ENCODE data around the gene NAGK.
"Not testable (repeated sequence)": the region's sequence is repeated elsewhere in the genome, so short reads cannot be mapped to it uniquely, and the experiment has no call there.

Gene NAGK

DNA sequence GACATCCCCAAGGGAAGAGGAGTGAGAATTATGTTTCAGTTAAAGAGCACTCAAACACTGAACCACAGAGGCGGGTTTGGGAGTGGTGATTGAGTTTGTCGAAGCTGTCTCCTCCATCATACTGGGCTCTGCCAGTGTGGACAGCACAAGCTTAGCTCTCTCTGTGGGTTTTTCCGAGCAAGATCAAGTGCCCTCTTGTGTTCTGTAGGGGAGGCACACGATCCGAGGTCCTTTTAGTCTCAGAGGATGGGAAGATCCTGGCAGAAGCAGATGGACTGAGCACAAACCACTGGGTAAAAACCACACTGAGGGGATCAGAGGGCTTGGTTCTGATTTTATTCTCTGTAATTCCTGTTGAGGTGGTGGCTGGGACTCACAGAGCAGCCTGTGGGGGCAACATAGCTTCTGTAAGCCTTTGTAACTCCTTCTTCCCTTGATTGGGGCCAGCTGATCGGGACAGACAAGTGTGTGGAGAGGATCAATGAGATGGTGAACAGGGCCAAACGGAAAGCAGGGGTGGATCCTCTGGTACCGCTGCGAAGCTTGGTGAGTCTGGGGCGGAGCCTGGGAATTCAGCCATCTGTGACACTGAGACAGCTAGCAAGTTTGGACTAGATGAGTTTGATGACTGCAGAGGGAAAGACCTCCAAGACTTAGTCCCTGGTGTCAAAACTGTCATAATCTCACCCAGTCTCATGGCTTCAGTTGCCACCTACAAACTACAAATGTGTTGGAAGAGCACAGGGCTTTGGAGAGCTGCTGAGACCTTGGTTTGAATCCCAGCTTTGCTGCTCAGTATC lies 2.0 kb downstream of the NAGK start:
- Histone ChIP-seq H3K4me1 (ENCODE audit: control insufficient read depth, insufficient read depth, low read length) (peaks cover 9% of the 10 kb centered on the region; the same call in 1 of the 2 replicates), H3K27ac (ENCODE audit: low read depth, low read length) (no peak overlapping the region), H3K9me3 (ENCODE audit: control insufficient read depth, insufficient read depth, low read length) (no peaks in the 10 kb centered on the region), H3K36me3 (ENCODE audit: control insufficient read depth, insufficient read depth, low read length) (peaks cover 29% of the 10 kb centered on the region), H3K9ac (ENCODE audit: low read depth, low read length) (no peak overlapping the region), H3K27me3 (ENCODE audit: control insufficient read depth, insufficient read depth, low read length) (no peaks in the 10 kb centered on the region), H3K4me3 (ENCODE audit: low read depth, low read length) (no peak overlapping the region)

DNA sequence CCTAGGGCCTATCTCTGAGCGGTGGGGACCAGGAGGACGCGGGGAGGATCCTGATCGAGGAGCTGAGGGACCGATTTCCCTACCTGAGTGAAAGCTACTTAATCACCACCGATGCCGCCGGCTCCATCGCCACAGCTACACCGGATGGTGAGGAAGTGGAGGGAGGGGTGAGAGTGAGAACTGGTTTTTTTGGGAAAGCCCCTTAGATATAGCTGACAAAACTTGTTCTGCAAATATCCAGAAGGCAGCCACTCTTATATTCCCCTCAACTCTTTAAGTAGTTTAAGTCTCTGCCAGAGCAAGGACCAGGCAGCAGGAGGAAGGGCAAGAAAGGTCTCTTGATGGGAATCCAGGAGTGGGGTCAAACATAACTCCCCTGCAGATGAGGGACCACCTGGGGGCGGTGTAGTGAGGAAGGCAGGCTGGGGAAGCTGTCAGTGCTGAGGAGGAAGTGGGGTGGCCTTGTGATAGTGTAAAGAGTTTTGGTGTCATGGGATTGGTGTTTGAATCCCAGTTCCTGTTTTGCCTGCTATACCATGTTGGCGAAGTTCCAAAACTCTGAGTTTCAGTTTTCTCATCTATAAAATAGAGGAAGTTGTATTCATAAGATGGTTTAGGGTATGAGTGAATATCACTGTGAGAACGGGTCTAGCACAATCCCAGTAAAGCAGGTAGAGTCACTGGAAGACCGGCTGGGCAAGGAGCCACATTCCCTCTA lies 3.4 kb downstream of the NAGK start:
- H3K4me3 ChIP-seq (ENCODE audit: low read depth, low read length) = no peak overlapping the region
- no peak overlapping the region for H3K27ac ChIP-seq (ENCODE audit: low read depth, low read length)
- H3K4me1 ChIP-seq (ENCODE audit: control insufficient read depth, insufficient read depth, low read length) = peaks cover 9% of the 10 kb centered on the region; the same call in 1 of the 2 replicates
- no peak overlapping the region for H3K9ac ChIP-seq (ENCODE audit: low read depth, low read length)
- H3K36me3 ChIP-seq (ENCODE audit: control insufficient read depth, insufficient read depth, low read length) = peaks cover 41% of the 10 kb centered on the region
- no peaks in the 10 kb centered on the region for H3K9me3 ChIP-seq (ENCODE audit: control insufficient read depth, insufficient read depth, low read length)
- H3K27me3 ChIP-seq (ENCODE audit: control insufficient read depth, insufficient read depth, low read length) = no peaks in the 10 kb centered on the region

DNA sequence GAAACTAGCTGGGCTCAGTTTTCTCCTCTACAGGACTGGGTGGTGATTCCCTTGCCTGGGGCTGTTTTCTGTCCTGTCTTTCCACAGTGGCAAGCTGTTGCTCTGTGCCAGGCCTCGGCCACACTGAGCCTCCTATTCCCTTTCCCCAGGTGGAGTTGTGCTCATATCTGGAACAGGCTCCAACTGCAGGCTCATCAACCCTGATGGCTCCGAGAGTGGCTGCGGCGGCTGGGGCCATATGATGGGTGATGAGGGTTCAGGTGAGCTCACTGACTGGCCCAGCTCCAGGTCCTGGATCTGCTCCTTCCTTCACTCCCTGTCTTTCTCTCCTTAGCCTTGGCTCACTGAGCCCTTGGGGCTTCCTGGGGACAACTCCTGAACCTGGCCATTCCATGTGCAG lies 4.0 kb downstream of the NAGK start:
- H3K4me1 ChIP-seq (ENCODE audit: control insufficient read depth, insufficient read depth, low read length) = peaks cover 9% of the 10 kb centered on the region; the same call in 1 of the 2 replicates
- H3K4me3 ChIP-seq (ENCODE audit: low read depth, low read length) = no peak overlapping the region
- H3K9me3 ChIP-seq (ENCODE audit: control insufficient read depth, insufficient read depth, low read length) = no peaks in the 10 kb centered on the region
- H3K36me3 ChIP-seq (ENCODE audit: control insufficient read depth, insufficient read depth, low read length) = peaks cover 47% of the 10 kb centered on the region
- no peak overlapping the region for H3K9ac ChIP-seq (ENCODE audit: low read depth, low read length)
- H3K27me3 ChIP-seq (ENCODE audit: control insufficient read depth, insufficient read depth, low read length) = no peaks in the 10 kb centered on the region
- no peak overlapping the region for H3K27ac ChIP-seq (ENCODE audit: low read depth, low read length)

DNA sequence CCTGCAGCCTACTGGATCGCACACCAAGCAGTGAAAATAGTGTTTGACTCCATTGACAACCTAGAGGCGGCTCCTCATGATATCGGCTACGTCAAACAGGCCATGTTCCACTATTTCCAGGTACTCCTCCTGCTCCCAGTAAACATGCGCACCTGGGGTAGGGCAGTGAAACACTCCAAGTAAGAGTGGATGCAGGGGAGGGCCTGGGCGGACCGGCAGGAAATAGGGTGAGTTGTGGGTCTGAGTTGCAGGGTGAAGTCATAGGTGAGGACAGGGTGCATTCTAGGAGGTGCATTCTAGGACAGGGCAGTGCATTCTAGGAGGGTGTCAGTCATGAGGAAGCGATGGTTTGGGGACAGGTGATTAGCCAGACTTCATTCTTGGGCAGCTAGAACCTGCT lies 5.0 kb downstream of the NAGK start:
- Histone ChIP-seq H3K27me3 (ENCODE audit: control insufficient read depth, insufficient read depth, low read length) (no peaks in the 10 kb centered on the region), H3K27ac (ENCODE audit: low read depth, low read length) (no peak overlapping the region), H3K9me3 (ENCODE audit: control insufficient read depth, insufficient read depth, low read length) (no peaks in the 10 kb centered on the region), H3K4me3 (ENCODE audit: low read depth, low read length) (no peak overlapping the region), H3K4me1 (ENCODE audit: control insufficient read depth, insufficient read depth, low read length) (peaks cover 9% of the 10 kb centered on the region; the same call in 1 of the 2 replicates), H3K9ac (ENCODE audit: low read depth, low read length) (no peak overlapping the region), H3K36me3 (ENCODE audit: control insufficient read depth, insufficient read depth, low read length) (peaks cover 57% of the 10 kb centered on the region)

GRCh38 chr2:71074893-71075395 lies 6.5 kb downstream of the NAGK start:
- Histone ChIP-seq H3K4me1 (ENCODE audit: control insufficient read depth, insufficient read depth, low read length) (no peaks in the 10 kb centered on the region), H3K9me3 (ENCODE audit: control insufficient read depth, insufficient read depth, low read length) (no peaks in the 10 kb centered on the region), H3K27ac (ENCODE audit: low read depth, low read length) (no peak overlapping the region), H3K27me3 (ENCODE audit: control insufficient read depth, insufficient read depth, low read length) (no peaks in the 10 kb centered on the region), H3K9ac (ENCODE audit: low read depth, low read length) (no peak overlapping the region), H3K4me3 (ENCODE audit: low read depth, low read length) (no peak overlapping the region), H3K36me3 (ENCODE audit: control insufficient read depth, insufficient read depth, low read length) (peaks cover 63% of the 10 kb centered on the region)

GRCh38 chr2:71078624-71079023 lies 10.2 kb downstream of the NAGK start:
- Histone ChIP-seq H3K4me3 (ENCODE audit: low read depth, low read length) (no peak overlapping the region), H3K4me1 (ENCODE audit: control insufficient read depth, insufficient read depth, low read length) (peaks cover 3% of the 10 kb centered on the region), H3K27me3 (ENCODE audit: control insufficient read depth, insufficient read depth, low read length) (no peaks in the 10 kb centered on the region), H3K36me3 (ENCODE audit: control insufficient read depth, insufficient read depth, low read length) (peaks cover 46% of the 10 kb centered on the region), H3K9ac (ENCODE audit: low read depth, low read length) (no peak overlapping the region), H3K27ac (ENCODE audit: low read depth, low read length) (no peak overlapping the region), H3K9me3 (ENCODE audit: control insufficient read depth, insufficient read depth, low read length) (no peaks in the 10 kb centered on the region)

DNA sequence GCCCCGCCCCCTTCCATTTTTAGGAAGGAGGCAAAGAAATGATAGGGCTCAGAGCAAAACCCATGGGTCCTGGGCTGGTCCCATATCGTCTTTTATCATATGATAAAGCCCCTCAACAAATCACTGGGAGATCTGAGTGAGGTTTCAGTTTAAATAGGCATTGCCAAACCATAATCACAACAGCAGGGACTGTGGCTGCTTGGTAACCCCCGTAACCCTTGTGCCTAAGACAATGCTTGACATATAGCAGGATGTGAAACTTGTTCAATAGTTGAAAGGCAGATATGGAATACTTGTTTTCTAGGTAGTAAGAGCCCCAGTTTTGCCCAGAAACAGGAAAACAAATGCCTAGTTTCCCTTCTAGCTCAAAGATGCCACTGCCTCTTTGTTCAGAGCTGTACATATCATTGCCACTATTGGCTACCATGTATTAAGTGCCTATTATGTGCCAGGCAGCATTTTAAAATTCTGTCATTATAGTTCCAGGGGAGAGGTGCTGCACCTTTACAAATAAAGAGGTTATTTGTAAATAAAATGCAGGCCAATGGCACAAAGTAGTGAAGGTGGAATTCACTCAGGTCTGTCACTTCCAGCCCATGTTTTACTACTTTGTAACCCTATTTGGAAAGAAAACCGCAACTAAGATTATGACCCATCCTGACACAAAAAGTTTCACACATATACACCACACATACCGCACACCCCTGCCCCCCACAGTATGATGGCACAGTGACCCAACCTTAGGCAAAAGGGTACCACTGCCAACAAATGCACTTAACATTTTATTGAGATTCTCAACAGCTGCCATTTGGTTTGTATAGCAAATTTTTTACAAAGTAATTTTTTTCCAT lies 14.2 kb downstream of the NAGK start:
- no peaks in the 10 kb centered on the region for H3K27me3 ChIP-seq (ENCODE audit: control insufficient read depth, insufficient read depth, low read length)
- no peaks in the 10 kb centered on the region for H3K9me3 ChIP-seq (ENCODE audit: control insufficient read depth, insufficient read depth, low read length)
- H3K4me1 ChIP-seq (ENCODE audit: control insufficient read depth, insufficient read depth, low read length) = peaks cover 24% of the 10 kb centered on the region
- H3K27ac ChIP-seq (ENCODE audit: low read depth, low read length) = no peak overlapping the region
- peaks cover 15% of the 10 kb centered on the region for H3K36me3 ChIP-seq (ENCODE audit: control insufficient read depth, insufficient read depth, low read length)
- H3K4me3 ChIP-seq (ENCODE audit: low read depth, low read length) = no peak overlapping the region
- no peak overlapping the region for H3K9ac ChIP-seq (ENCODE audit: low read depth, low read length)

GRCh38 chr2:71083297-71083696 lies 14.8 kb downstream of the NAGK start:
- not testable (repeated sequence) for H3K9me3 ChIP-seq (ENCODE audit: control insufficient read depth, insufficient read depth, low read length); H3K4me3 ChIP-seq (ENCODE audit: low read depth, low read length); H3K27me3 ChIP-seq (ENCODE audit: control insufficient read depth, insufficient read depth, low read length); H3K9ac ChIP-seq (ENCODE audit: low read depth, low read length); H3K36me3 ChIP-seq (ENCODE audit: control insufficient read depth, insufficient read depth, low read length); H3K27ac ChIP-seq (ENCODE audit: low read depth, low read length)
- peaks cover 24% of the 10 kb centered on the region for H3K4me1 ChIP-seq (ENCODE audit: control insufficient read depth, insufficient read depth, low read length)

DNA sequence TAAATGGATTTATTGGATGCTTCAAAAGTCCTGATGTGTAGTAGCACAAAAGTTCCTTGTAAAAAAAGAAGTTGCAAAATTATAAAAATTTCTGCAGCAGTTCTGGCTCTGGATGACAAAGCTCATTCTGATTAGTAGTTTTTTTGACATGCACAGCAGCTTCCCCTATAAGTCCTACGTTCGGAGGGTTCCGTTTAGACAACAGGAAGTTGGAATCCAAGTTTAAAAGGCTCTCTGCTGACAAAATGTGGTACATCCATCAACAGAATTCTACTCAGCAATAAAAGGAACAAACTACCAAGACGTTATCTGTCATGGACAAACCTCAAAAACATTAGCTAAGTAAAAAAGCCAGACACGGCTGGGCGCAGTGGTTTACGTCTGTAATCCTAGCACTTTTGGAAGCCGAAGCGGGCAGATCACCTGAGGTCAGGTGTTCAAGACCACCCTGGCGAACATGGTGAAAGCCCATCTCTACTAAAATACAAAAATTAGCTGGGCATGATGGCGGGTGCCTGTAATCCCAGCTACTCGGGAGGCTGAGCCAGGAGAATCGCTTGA lies 15.4 kb downstream of the NAGK start:
- not testable (repeated sequence) for H3K9ac ChIP-seq (ENCODE audit: low read depth, low read length); H3K27ac ChIP-seq (ENCODE audit: low read depth, low read length); H3K9me3 ChIP-seq (ENCODE audit: control insufficient read depth, insufficient read depth, low read length); H3K36me3 ChIP-seq (ENCODE audit: control insufficient read depth, insufficient read depth, low read length); H3K4me3 ChIP-seq (ENCODE audit: low read depth, low read length); H3K27me3 ChIP-seq (ENCODE audit: control insufficient read depth, insufficient read depth, low read length)
- H3K4me1 ChIP-seq (ENCODE audit: control insufficient read depth, insufficient read depth, low read length) = peaks cover 24% of the 10 kb centered on the region

DNA sequence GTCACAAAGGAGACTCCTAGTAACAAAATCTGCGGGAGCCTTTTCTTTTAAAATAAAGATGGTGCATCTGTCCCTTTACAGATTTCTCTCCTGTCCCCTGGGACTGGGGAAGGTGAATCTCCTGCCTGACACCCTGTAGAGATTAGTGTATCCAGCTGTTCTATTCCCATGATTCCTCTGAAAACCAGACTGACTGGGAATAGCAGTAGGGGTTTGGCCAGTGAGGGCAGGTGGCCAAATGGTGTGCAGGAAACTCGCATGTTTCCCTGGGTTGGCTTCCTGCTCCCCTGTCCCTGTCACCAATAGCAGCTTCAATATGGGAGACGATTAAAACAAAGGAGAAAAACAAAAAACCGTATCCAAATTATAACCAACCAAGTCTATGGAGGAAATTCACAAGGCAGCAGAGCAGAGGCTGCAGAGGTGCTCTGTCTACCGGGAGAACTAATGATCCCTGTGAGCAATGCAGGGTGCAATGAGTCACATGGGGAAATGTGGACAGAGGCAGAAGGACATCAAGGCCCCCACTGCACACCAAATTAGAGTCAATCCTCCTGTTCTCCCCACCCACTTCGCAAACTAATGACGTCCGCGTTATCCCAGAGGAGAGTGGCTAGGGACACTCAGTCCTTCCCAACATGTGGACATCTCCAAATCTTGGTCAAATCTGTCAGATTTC lies 17.0 kb downstream of the NAGK start:
- not testable (repeated sequence) for H3K27ac ChIP-seq (ENCODE audit: low read depth, low read length); H3K9ac ChIP-seq (ENCODE audit: low read depth, low read length); H3K36me3 ChIP-seq (ENCODE audit: control insufficient read depth, insufficient read depth, low read length); H3K4me3 ChIP-seq (ENCODE audit: low read depth, low read length); H3K9me3 ChIP-seq (ENCODE audit: control insufficient read depth, insufficient read depth, low read length); H3K27me3 ChIP-seq (ENCODE audit: control insufficient read depth, insufficient read depth, low read length)
- peaks cover 24% of the 10 kb centered on the region for H3K4me1 ChIP-seq (ENCODE audit: control insufficient read depth, insufficient read depth, low read length)
